ENCODE data around the gene MAFG.

DNA sequence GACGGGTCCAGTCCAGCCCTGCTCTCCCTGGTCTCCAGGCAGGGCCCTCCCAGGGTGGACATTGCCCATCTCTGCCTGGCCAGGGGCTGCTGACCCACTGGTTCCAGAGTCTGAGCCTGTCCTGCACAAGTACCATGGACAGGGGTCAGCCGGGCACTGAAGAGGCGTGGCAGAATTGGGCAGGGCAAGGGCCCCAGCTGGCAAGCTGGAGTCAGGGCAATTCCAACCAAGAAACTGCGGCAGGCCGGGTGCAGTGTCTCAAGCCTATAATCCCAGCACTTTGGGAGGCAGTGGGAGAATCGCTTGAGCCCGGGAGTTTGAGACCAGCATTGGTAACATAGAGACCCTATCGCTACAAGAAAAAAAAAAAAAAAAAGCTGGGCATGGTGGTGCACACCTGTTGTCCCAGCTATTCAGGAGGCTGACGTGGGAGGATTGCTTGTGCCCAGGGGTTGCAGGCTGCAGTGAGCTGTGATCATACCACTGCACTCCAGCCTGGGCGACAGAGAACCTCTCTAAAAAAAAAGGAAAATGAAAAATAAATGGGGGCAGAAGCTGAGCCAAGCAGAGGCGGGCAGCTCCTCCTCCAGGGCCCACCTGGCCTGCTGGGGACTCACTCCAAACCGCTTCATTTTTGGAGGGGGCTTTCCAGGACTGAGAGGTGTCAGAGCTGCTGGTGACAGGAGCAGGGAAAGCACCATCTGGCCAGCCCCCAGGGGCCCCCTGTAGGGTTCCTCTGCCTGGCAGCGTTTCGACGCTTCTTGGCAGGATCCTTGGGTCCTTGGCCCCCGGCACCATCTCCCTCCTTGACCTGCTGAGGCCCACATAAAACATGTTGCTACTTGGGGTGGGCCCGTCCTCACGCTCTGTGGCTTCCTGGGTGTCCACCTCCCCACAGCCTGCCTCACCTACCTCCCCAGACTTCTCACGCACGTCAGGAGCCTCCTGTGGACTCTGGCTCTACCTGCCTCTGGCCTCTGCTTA is 2.9 kb upstream of the MAFG start:
- TF ChIP-seq, protein P1, sequence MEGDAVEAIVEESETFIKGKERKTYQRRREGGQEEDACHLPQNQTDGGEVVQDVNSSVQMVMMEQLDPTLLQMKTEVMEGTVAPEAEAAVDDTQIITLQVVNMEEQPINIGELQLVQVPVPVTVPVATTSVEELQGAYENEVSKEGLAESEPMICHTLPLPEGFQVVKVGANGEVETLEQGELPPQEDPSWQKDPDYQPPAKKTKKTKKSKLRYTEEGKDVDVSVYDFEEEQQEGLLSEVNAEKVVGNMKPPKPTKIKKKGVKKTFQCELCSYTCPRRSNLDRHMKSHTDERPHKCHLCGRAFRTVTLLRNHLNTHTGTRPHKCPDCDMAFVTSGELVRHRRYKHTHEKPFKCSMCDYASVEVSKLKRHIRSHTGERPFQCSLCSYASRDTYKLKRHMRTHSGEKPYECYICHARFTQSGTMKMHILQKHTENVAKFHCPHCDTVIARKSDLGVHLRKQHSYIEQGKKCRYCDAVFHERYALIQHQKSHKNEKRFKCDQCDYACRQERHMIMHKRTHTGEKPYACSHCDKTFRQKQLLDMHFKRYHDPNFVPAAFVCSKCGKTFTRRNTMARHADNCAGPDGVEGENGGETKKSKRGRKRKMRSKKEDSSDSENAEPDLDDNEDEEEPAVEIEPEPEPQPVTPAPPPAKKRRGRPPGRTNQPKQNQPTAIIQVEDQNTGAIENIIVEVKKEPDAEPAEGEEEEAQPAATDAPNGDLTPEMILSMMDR (IDR thresholded peaks at IDR 0.05; ENCODE audit: extremely low read depth in 1 of 2, insufficient read depth in 1 of 2, low read depth in 1 of 2, low read length in 2 of 2): no peak
- TF ChIP-seq EZH2 (IDR thresholded peaks at IDR 0.05; ENCODE audit: borderline replicate concordance, low read depth, low read length, severe bottlenecking) (no peak), POLR2AphosphoS5 (IDR thresholded peaks at IDR 0.05; ENCODE audit: insufficient read depth, low read depth, low read length) (no peak), POLR2A (IDR thresholded peaks at IDR 0.05; ENCODE audit: low read depth, low read length) (no peak), JUN (IDR thresholded peaks at IDR 0.05; ENCODE audit: borderline replicate concordance, insufficient read depth, insufficient read length, low read depth) (no peak)

All from endothelial cell of umbilical vein (primary cell).